Activated T-helper 9 cell treated with anti-CD3 and anti-CD28 coated beads, Interleukin-2, amount 50 U/mL, for 16 hours (primary cell): ENCODE measurements around the gene OTULIN.

ENCODE experiments used
- DNase-seq: peaks from one replicate; pipeline ENCODE4 v3.0.0-alpha.2; 2020; ENCODE audit warnings: low read depth

The OTULIN gene

GRCh38 chr5:14741801-14742440 is 77.4 kb downstream of the OTULIN start:
- no peak for DNase-seq

- DNase-seq, result no peak
These were observed 78.0 kb downstream of the OTULIN start for GRCh38 chr5:14742498-14742897.

- no peak for DNase-seq
These were observed 79.2 kb downstream of the OTULIN start for GRCh38 chr5:14743601-14744295.

- no peak for DNase-seq
These were observed 80.0 kb downstream of the OTULIN start for GRCh38 chr5:14744296-14745187.

GRCh38 chr5:14745188-14745563 is 80.7 kb downstream of the OTULIN start:
- DNase-seq, result no peak

GRCh38 chr5:14745753-14746152 is 81.2 kb downstream of the OTULIN start:
- DNase-seq, result no peak

GRCh38 chr5:14748180-14748900 is 83.8 kb downstream of the OTULIN start:
- DNase-seq, result no peak
